MCF 10A (cell line): ENCODE measurements around the gene NMRK2. TPM values are rescaled to one million over a fixed set of nuclear protein-coding genes. Genes with fewer than 3 reads are reported as not detected.
"Not testable (repeated sequence)": the region's sequence is repeated elsewhere in the genome, so short reads cannot be mapped to it uniquely, and the experiment has no call there.

ENCODE experiments used
- BruUV-seq: library from RNA; stranded (reverse); fragments of 400-500 nt; replicated peaks from 2 replicates; lab custom pipeline; 2021; lab: Mats Ljungman, UMichigan
- CTCF ChIA-PET: fragments of 300-600 bp; sonication (Branson Sonifier 250); formaldehyde crosslinking; extraction: SDS; loops from one replicate; lab custom pipeline; 2021; ENCODE audit warnings: antibody characterized with exemption, inconsistent platforms; lab: Yijun Ruan, JAX
- POLR2A ChIA-PET: fragments of 300-600, 350-650 bp; sonication (Branson Sonifier 250); formaldehyde crosslinking; extraction: SDS; loops from one replicate; lab custom pipeline; 2020; ENCODE audit warnings: antibody characterized with exemption, inconsistent platforms; lab: Yijun Ruan, JAX
- DNase-seq: peaks from one replicate; pipeline ENCODE4 v3.0.0-alpha.2; 2018; ENCODE audit not compliant: unreplicated experiment
- H3K27ac Mint-ChIP-seq: one replicate; pipeline ENCODE4 v1.8.0; 2022; ENCODE audit warnings: mild to moderate bottlenecking, low read depth, mixed read lengths; ENCODE audit not compliant: unreplicated experiment
- H3K27me3 Mint-ChIP-seq: one replicate; pipeline ENCODE4 v1.8.0; 2022; ENCODE audit warnings: mixed read lengths; ENCODE audit not compliant: insufficient read depth, unreplicated experiment
- H3K36me3 Mint-ChIP-seq: one replicate; pipeline ENCODE4 v1.8.0; 2022; ENCODE audit warnings: mild to moderate bottlenecking, moderate library complexity, mixed read lengths; ENCODE audit not compliant: insufficient read depth, unreplicated experiment
- H3K4me1 Mint-ChIP-seq: one replicate; pipeline ENCODE4 v1.8.0; 2022; ENCODE audit warnings: mixed read lengths; ENCODE audit not compliant: insufficient read depth, unreplicated experiment
- H3K4me3 Mint-ChIP-seq: one replicate; pipeline ENCODE4 v1.8.0; 2022; ENCODE audit warnings: mild to moderate bottlenecking, moderate library complexity, mixed read lengths; ENCODE audit not compliant: unreplicated experiment
- H3K9me3 Mint-ChIP-seq: one replicate; pipeline ENCODE4 v1.8.0; 2022; ENCODE audit warnings: mixed read lengths; ENCODE audit not compliant: unreplicated experiment
- CTCF ChIP-seq: fragments of 200-600 bp; IDR thresholded peaks from one replicate; pipeline ENCODE4 v1.8.0; 2022; ENCODE audit warnings: antibody characterized with exemption, mild to moderate bottlenecking; ENCODE audit not compliant: unreplicated experiment
- intact Hi-C: fragments of 100-400 bp; cut with micrococcal nuclease; formaldehyde crosslinking; loops from 2 replicates; pipeline ENCODE4 v1.14.1; 2022
- total RNA-seq: library from RNA; stranded (reverse); gene quantifications from 2 replicates; pipeline ENCODE4 v1.2.3, GENCODE V29; 2022

The NMRK2 gene
- total RNA-seq, 1 experiment from 2014 or later = not detected

GRCh38 chr19:3923096-3923758 is 9.6 kb upstream of the NMRK2 start:
- H3K36me3 Mint-ChIP-seq = peaks cover 7% of the 10 kb centered on the region

GRCh38 chr19:3923912-3924311 is 9.0 kb upstream of the NMRK2 start:
- Mint-ChIP-seq H3K27me3 (peaks cover 16% of the 10 kb centered on the region), H3K4me3 (no peak overlapping the region), H3K4me1 (no peaks in the 10 kb centered on the region), H3K9me3 (peaks cover 26% of the 10 kb centered on the region), H3K27ac (no peak overlapping the region), H3K36me3 (peaks cover 7% of the 10 kb centered on the region)
- ChIA-PET CTCF (no interaction called here), POLR2A (no interaction called here)
- no peak for DNase-seq
- no peak for TF ChIP-seq CTCF
- intact Hi-C loops = no loop called here
- BruUV-seq = no TSS peak

More at GRCh38 chr19:3923096-3923758, 9.6 kb upstream of the NMRK2 start:
- TF ChIP-seq CTCF = no peak
- H3K27ac Mint-ChIP-seq = no peak overlapping the region
- no peak overlapping the region for H3K4me3 Mint-ChIP-seq
- H3K4me1 Mint-ChIP-seq = no peaks in the 10 kb centered on the region
- CTCF ChIA-PET = interaction anchor here (0.6 kb wide), 1 partner anchor 36 kb away, joined by 3 read pairs; no protein-coding TSS in a partner anchor
- no TSS peak for BruUV-seq
- intact Hi-C loops = no loop called here
- H3K9me3 Mint-ChIP-seq = peaks cover 26% of the 10 kb centered on the region
- POLR2A ChIA-PET = no interaction called here
- H3K27me3 Mint-ChIP-seq = peaks cover 16% of the 10 kb centered on the region
- DNase-seq = no peak

- Mint-ChIP-seq H3K27ac (no peak overlapping the region), H3K4me3 (no peak overlapping the region), H3K36me3 (peaks cover 4% of the 10 kb centered on the region), H3K4me1 (no peaks in the 10 kb centered on the region), H3K27me3 (peaks cover 12% of the 10 kb centered on the region), H3K9me3 (no peaks in the 10 kb centered on the region)
- no peak for TF ChIP-seq CTCF
- DNase-seq = no peak
- BruUV-seq = no TSS peak
- ChIA-PET POLR2A (no interaction called here), CTCF (no interaction called here)
- intact Hi-C loops = no loop called here
Observed at GRCh38 chr19:3931041-3931440, 1.8 kb upstream of the NMRK2 start.

GRCh38 chr19:3936506-3937442 is 3.9 kb downstream of the NMRK2 start:
- no peak for DNase-seq
- Mint-ChIP-seq H3K27me3 (peaks cover 5% of the 10 kb centered on the region), H3K27ac (no peak overlapping the region), H3K4me3 (no peak overlapping the region), H3K4me1 (no peaks in the 10 kb centered on the region), H3K9me3 (no peaks in the 10 kb centered on the region), H3K36me3 (peaks cover 4% of the 10 kb centered on the region)
- intact Hi-C loops = no loop called here
- POLR2A ChIA-PET = no interaction called here
- no peak for TF ChIP-seq CTCF
- CTCF ChIA-PET = no interaction called here
- no TSS peak for BruUV-seq

- H3K27ac Mint-ChIP-seq, POLR2A ChIA-PET: not testable (repeated sequence)
Observed at GRCh38 chr19:3938300-3938950, 5.6 kb downstream of the NMRK2 start.

More at GRCh38 chr19:3938300-3938950, 5.6 kb downstream of the NMRK2 start:
- intact Hi-C loops, CTCF ChIA-PET, BruUV-seq, H3K27me3 Mint-ChIP-seq, H3K9me3 Mint-ChIP-seq, H3K4me3 Mint-ChIP-seq, DNase-seq, H3K4me1 Mint-ChIP-seq, H3K36me3 Mint-ChIP-seq: not testable (repeated sequence)
